ENCODE data around the gene INTS11.
"Not testable (repeated sequence)": the region's sequence is repeated elsewhere in the genome, so short reads cannot be mapped to it uniquely, and the experiment has no call there.

Gene INTS11

GRCh38 chr1:1327291-1327690 is 2.8 kb upstream of the INTS11 start:
- no peak for DNase-seq

- DNase-seq: no peak
These were observed 1.7 kb upstream of the INTS11 start for GRCh38 chr1:1326075-1326605.

- DNase-seq: no peak
These were observed 1.0 kb upstream of the INTS11 start for GRCh38 chr1:1325288-1326074.

- DNase-seq: no peak
These were observed 356 bp downstream of the INTS11 start for GRCh38 chr1:1324084-1324523.

- DNase-seq: no peak
These were observed 1.5 kb downstream of the INTS11 start for GRCh38 chr1:1322952-1323351.

- DNase-seq: no peak
These were observed 2.0 kb downstream of the INTS11 start for GRCh38 chr1:1322418-1322817.

- no peak for DNase-seq
These were observed 3.0 kb downstream of the INTS11 start for GRCh38 chr1:1321477-1321876.

- DNase-seq: no peak
These were observed 3.6 kb downstream of the INTS11 start for GRCh38 chr1:1320666-1321448.

GRCh38 chr1:1319646-1319941 is 4.9 kb downstream of the INTS11 start:
- DNase-seq: no peak

GRCh38 chr1:1318777-1319645 is 5.4 kb downstream of the INTS11 start:
- DNase-seq: no peak

- no peak for DNase-seq
These were observed 6.3 kb downstream of the INTS11 start for GRCh38 chr1:1318131-1318652.

- no peak for DNase-seq
These were observed 7.0 kb downstream of the INTS11 start for GRCh38 chr1:1317420-1317819.

- not testable (repeated sequence) for DNase-seq
These were observed 8.3 kb downstream of the INTS11 start for GRCh38 chr1:1316199-1316598.

GRCh38 chr1:1315435-1315954 is 9.0 kb downstream of the INTS11 start:
- no peak for DNase-seq

GRCh38 chr1:1314678-1315335 is 9.7 kb downstream of the INTS11 start:
- DNase-seq: no peak

GRCh38 chr1:1314237-1314586 is 10.2 kb downstream of the INTS11 start:
- DNase-seq: no peak

- no peak for DNase-seq
These were observed 10.8 kb downstream of the INTS11 start for GRCh38 chr1:1313500-1314236.

GRCh38 chr1:1312450-1313314 is 11.8 kb downstream of the INTS11 start:
- no peak for DNase-seq

- no peak for DNase-seq
These were observed 13.1 kb downstream of the INTS11 start for GRCh38 chr1:1311107-1312104.
